Breast epithelium (tissue), 3 donors: ENCODE data around the gene TUBGCP2.

ENCODE experiments used
- CTCF ChIP-seq, 3 donors: fragments of 450-650 bp; IDR thresholded peaks; one replicate each; pipeline ENCODE4 v1.5.1; 2016 to 2017; ENCODE audit warnings: antibody characterized with exemption in 3 of 3, mild to moderate bottlenecking in 3 of 3, moderate library complexity in 3 of 3
- POLR2AphosphoS5 ChIP-seq, 3 donors: sonication (generic); formaldehyde crosslinking; IDR thresholded peaks; one replicate each; pipeline ENCODE4 v1.6.1; 2017; ENCODE audit warnings: antibody characterized with exemption in 3 of 3

- no peak for TF ChIP-seq CTCF (IDR thresholded peaks at IDR 0.05)
- no peak for TF ChIP-seq POLR2AphosphoS5 (IDR thresholded peaks at IDR 0.05)
Observed at GRCh38 chr10:133293810-133294119, 14.9 kb downstream of the TUBGCP2 start.
